ENCODE measurements around the gene FAM13A. TPM values are rescaled to one million over a fixed set of nuclear protein-coding genes. Genes with fewer than 3 reads are reported as not detected.

FAM13A gene
- total and polyA plus RNA-seq, 2 of the 4 experiments (the other 2 are of a cell fraction) = 13.1 to 22.0 TPM

GRCh38 chr4:88735564-88735963 is 321.4 kb downstream of the FAM13A start:
- BruUV-seq (replicated peaks) = no TSS peak
- POLR2A ChIA-PET (ENCODE audit: unreplicated experiment) = no interaction called here
- CTCF ChIA-PET = interaction anchor here (0.5 to 1.0 kb wide), 3 partner anchors 21 to 362 kb away, joined by 3 to 5 read pairs (median 3); no protein-coding TSS in a partner anchor
- H3K27me3 ChIP-seq (ENCODE audit: control insufficient read depth, insufficient read depth, low read length) = no peaks in the 10 kb centered on the region
- no peak overlapping the region for H2BK15ac ChIP-seq (ENCODE audit: low read depth, low read length)
- peaks cover 34% of the 10 kb centered on the region for H3K36me3 ChIP-seq (ENCODE audit: control insufficient read depth, insufficient read depth, low read length)
- H3K4me1 ChIP-seq (ENCODE audit: control insufficient read depth, insufficient read depth, low read length) = peaks cover 2% of the 10 kb centered on the region; the same call in 1 of the 2 replicates
- H3K4me2 ChIP-seq (ENCODE audit: low read depth, low read length) = no peak overlapping the region
- no peaks in the 10 kb centered on the region for H4K20me1 ChIP-seq (ENCODE audit: insufficient read depth, low read length)
- H2AK5ac ChIP-seq (ENCODE audit: low read depth, low read length) = no peak overlapping the region
- TF ChIP-seq CTCF (conservative IDR thresholded peaks at IDR 0.05; ENCODE audit: low read depth, low read length) (no peak), USF2 (IDR thresholded peaks at IDR 0.05; ENCODE audit: low read depth, low read length) (no peak), RCOR1 (IDR thresholded peaks at IDR 0.05; ENCODE audit: insufficient replicate concordance, low read length) (no peak), BHLHE40 (IDR thresholded peaks at IDR 0.05; ENCODE audit: low read depth, low read length) (no peak), POLR2A (IDR thresholded peaks at IDR 0.05; ENCODE audit: low read depth, low read length) (no peak), CEBPB (IDR thresholded peaks at IDR 0.05; ENCODE audit: low read depth, low read length) (no peak), RAD21 (IDR thresholded peaks at IDR 0.05; ENCODE audit: low read length) (no peak), MAFK (IDR thresholded peaks at IDR 0.05; ENCODE audit: low read depth, low read length) (no peak), NFE2L2 (IDR thresholded peaks at IDR 0.05; ENCODE audit: low read depth, low read length) (no peak), MAZ (IDR thresholded peaks at IDR 0.05; ENCODE audit: borderline replicate concordance, low read depth, low read length) (no peak), SMC3 (IDR thresholded peaks at IDR 0.05; ENCODE audit: low read depth, low read length) (no peak), FOS (IDR thresholded peaks at IDR 0.05; ENCODE audit: low read depth, low read length) (no peak), CHD1 (IDR thresholded peaks at IDR 0.05; ENCODE audit: low read depth, low read length) (no peak), RFX5 (IDR thresholded peaks at IDR 0.05; ENCODE audit: low read depth, low read length) (no peak), MXI1 (IDR thresholded peaks at IDR 0.05; ENCODE audit: borderline replicate concordance, low read depth, low read length) (no peak)
- TF ChIP-seq, protein P1, sequence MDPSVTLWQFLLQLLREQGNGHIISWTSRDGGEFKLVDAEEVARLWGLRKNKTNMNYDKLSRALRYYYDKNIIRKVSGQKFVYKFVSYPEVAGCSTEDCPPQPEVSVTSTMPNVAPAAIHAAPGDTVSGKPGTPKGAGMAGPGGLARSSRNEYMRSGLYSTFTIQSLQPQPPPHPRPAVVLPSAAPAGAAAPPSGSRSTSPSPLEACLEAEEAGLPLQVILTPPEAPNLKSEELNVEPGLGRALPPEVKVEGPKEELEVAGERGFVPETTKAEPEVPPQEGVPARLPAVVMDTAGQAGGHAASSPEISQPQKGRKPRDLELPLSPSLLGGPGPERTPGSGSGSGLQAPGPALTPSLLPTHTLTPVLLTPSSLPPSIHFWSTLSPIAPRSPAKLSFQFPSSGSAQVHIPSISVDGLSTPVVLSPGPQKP (IDR thresholded peaks at IDR 0.05; ENCODE audit: borderline replicate concordance, low read depth, low read length) = no peak
- no peak overlapping the region for H3K27ac ChIP-seq (ENCODE audit: insufficient read depth, low read length)
- no peak overlapping the region for H4K91ac ChIP-seq (ENCODE audit: insufficient read depth, low read depth, low read length)
- no peak overlapping the region for H3K23ac ChIP-seq (ENCODE audit: low read depth, low read length)
- no peak overlapping the region for H2BK120ac ChIP-seq (ENCODE audit: low read depth, low read length)
- H3K9me1 ChIP-seq (ENCODE audit: insufficient read depth, low read length) = peaks cover 8% of the 10 kb centered on the region
- H2BK5ac ChIP-seq (ENCODE audit: low read depth, low read length, poor library complexity, severe bottlenecking) = no peak overlapping the region
- intact Hi-C loops (cut with micrococcal nuclease) (no loop called here), in situ Hi-C loops (cut with MboI; ENCODE audit: low sequenced_read_pairs) (no loop called here), dilution Hi-C loops (cut with HindIII; ENCODE audit: low sequenced_read_pairs, unreplicated experiment) (no loop called here)
- no peaks in the 10 kb centered on the region for H3K9me3 ChIP-seq (ENCODE audit: control insufficient read depth, insufficient read depth, low read length)
- no peak overlapping the region for H4K5ac ChIP-seq (ENCODE audit: low read depth, low read length)
- H2BK20ac ChIP-seq (ENCODE audit: low read depth, low read length) = no peak overlapping the region
- no peak overlapping the region for H2AK9ac ChIP-seq (replicated peaks; ENCODE audit: low read depth, low read length, poor library complexity)
- peak; percentile 61 for ATAC-seq (ENCODE audit: low read depth)
- no peak overlapping the region for H2AFZ ChIP-seq (replicated peaks; ENCODE audit: low read length, poor library complexity)
- no peak overlapping the region for H3K4me3 ChIP-seq (ENCODE audit: insufficient read depth, low read depth, low read length)
- no peak overlapping the region for H4K8ac ChIP-seq (ENCODE audit: low read depth in 2 of 2, low read length in 2 of 2)
- H3K79me1 ChIP-seq (ENCODE audit: low read depth in 1 of 2, low read length in 2 of 2) = 0 out of 4 replicates have a peak, but pooled peaks cover 0 to 7% of the 10 kb centered on the region in 2 experiments
- WGBS, 2 experiments (ENCODE audit: extremely low coverage in 2 of 2, insufficient read length in 1 of 2) = no CpG with 5 or more reads among the region's 1 CpG
- no peak overlapping the region for H3K18ac ChIP-seq (ENCODE audit: low read depth, low read length)
- peak; percentile 40 for DNase-seq
- no peak overlapping the region for H3K4ac ChIP-seq (ENCODE audit: low read depth, low read length)
- no peak overlapping the region for H3K56ac ChIP-seq (ENCODE audit: extremely low read depth, insufficient read depth, low read length)
- H3K9ac ChIP-seq (ENCODE audit: low read depth, low read length) = no peak overlapping the region
- no peak overlapping the region for H3K14ac ChIP-seq (replicated peaks; ENCODE audit: low read depth, low read length)

All from IMR-90 (cell line).